Measurements from ENCODE around the gene BLTP2. TPM values are rescaled to one million over a fixed set of nuclear protein-coding genes. Genes with fewer than 3 reads are reported as not detected.

Gene BLTP2
- total and polyA plus RNA-seq, 2 experiments from 2014 or later, result 40.1 to 82.4 TPM

GRCh38 chr17:28682655-28683054, 37.7 kb upstream of the BLTP2 start:
- no peaks in the 10 kb centered on the region for H3K27me3 ChIP-seq
- no peak overlapping the region for H3K4me2 ChIP-seq
- H4K20me1 ChIP-seq (ENCODE audit: insufficient read depth, poor library complexity, severe bottlenecking), result no peaks in the 10 kb centered on the region
- no peaks in the 10 kb centered on the region for H3K9me2 ChIP-seq (replicated peaks; ENCODE audit: insufficient read depth)
- no peak overlapping the region for H3K4me3 ChIP-seq
- peaks cover 5% of the 10 kb centered on the region for H3K36me3 ChIP-seq (replicated peaks; ENCODE audit: insufficient read depth, low read depth)
- no peak overlapping the region for H3K27ac ChIP-seq
- no peak for TF ChIP-seq EZH2 (IDR thresholded peaks at IDR 0.05; ENCODE audit: borderline replicate concordance)
- TF ChIP-seq, protein P1, sequence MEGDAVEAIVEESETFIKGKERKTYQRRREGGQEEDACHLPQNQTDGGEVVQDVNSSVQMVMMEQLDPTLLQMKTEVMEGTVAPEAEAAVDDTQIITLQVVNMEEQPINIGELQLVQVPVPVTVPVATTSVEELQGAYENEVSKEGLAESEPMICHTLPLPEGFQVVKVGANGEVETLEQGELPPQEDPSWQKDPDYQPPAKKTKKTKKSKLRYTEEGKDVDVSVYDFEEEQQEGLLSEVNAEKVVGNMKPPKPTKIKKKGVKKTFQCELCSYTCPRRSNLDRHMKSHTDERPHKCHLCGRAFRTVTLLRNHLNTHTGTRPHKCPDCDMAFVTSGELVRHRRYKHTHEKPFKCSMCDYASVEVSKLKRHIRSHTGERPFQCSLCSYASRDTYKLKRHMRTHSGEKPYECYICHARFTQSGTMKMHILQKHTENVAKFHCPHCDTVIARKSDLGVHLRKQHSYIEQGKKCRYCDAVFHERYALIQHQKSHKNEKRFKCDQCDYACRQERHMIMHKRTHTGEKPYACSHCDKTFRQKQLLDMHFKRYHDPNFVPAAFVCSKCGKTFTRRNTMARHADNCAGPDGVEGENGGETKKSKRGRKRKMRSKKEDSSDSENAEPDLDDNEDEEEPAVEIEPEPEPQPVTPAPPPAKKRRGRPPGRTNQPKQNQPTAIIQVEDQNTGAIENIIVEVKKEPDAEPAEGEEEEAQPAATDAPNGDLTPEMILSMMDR (IDR thresholded peaks at IDR 0.05; ENCODE audit: poor library complexity), result no peak
- TF ChIP-seq EZH2phosphoT487 (IDR thresholded peaks at IDR 0.05; ENCODE audit: low read depth, severe bottlenecking, unreplicated experiment), result no peak
- H3K79me2 ChIP-seq, result no peaks in the 10 kb centered on the region
- DNase-seq (ENCODE audit: low spot score), result no peak
- no peaks in the 10 kb centered on the region for H3K4me1 ChIP-seq (ENCODE audit: insufficient read depth)
- H2AFZ ChIP-seq, result no peak overlapping the region
- 98% methylated on average over 11 of the region's 11 CpGs for whole genome bisulfite sequencing (ENCODE audit: low lambda C conversion rate, missing lambda C conversion rate)
- H3K9me3 ChIP-seq (ENCODE audit: low read depth), result no peaks in the 10 kb centered on the region

DNA sequence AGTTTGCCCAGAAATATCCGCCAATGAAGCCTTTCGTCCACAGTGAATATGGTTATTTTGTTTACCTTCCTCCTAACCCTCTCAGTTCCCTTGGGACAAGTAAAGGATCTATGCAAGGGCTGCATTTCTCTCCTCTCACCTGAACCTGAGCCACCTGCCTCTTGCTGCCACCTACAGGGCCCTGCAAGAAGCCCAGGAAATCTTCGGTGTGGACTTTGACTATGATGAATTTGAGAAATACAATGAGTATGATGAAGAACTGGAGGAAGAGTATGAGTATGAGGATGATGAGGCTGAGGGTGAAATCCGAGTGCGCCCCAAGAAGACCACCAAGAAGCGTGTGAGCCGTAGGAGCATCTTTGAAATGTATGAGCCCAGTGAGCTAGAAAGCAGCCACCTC, 31.0 kb upstream of the BLTP2 start:
- Histone ChIP-seq H3K79me2 (peaks cover 22% of the 10 kb centered on the region), H3K9me2 (replicated peaks; ENCODE audit: insufficient read depth) (no peaks in the 10 kb centered on the region), H3K9me3 (ENCODE audit: low read depth) (no peaks in the 10 kb centered on the region), H3K36me3 (replicated peaks; ENCODE audit: insufficient read depth, low read depth) (peaks cover 6% of the 10 kb centered on the region), H3K27ac (no peak overlapping the region), H4K20me1 (ENCODE audit: insufficient read depth, poor library complexity, severe bottlenecking) (peaks cover 7% of the 10 kb centered on the region), H2AFZ (no peak overlapping the region), H3K4me2 (no peak overlapping the region), H3K27me3 (no peaks in the 10 kb centered on the region), H3K4me3 (no peak overlapping the region), H3K4me1 (ENCODE audit: insufficient read depth) (no peaks in the 10 kb centered on the region)
- 89% methylated on average over 7 of the region's 7 CpGs for WGBS (ENCODE audit: low lambda C conversion rate, missing lambda C conversion rate)
- DNase-seq (ENCODE audit: low spot score), result peak; percentile 33
- no peak for TF ChIP-seq EZH2 (IDR thresholded peaks at IDR 0.05; ENCODE audit: borderline replicate concordance)
- TF ChIP-seq, protein P1 (IDR thresholded peaks at IDR 0.05; ENCODE audit: poor library complexity), result peak; percentile 47

- Histone ChIP-seq H3K79me2 (peaks cover 26% of the 10 kb centered on the region), H3K9me2 (replicated peaks; ENCODE audit: insufficient read depth) (no peaks in the 10 kb centered on the region), H2AFZ (no peak overlapping the region), H3K9me3 (ENCODE audit: low read depth) (no peaks in the 10 kb centered on the region), H3K27ac (no peak overlapping the region), H3K4me1 (ENCODE audit: insufficient read depth) (no peaks in the 10 kb centered on the region), H3K4me2 (no peak overlapping the region), H3K27me3 (no peaks in the 10 kb centered on the region), H4K20me1 (ENCODE audit: insufficient read depth, poor library complexity, severe bottlenecking) (peaks cover 9% of the 10 kb centered on the region), H3K36me3 (replicated peaks; ENCODE audit: insufficient read depth, low read depth) (peaks cover 6% of the 10 kb centered on the region), H3K4me3 (no peak overlapping the region)
- WGBS (ENCODE audit: low lambda C conversion rate, missing lambda C conversion rate), result 98% methylated on average over 3 of the region's 3 CpGs
- TF ChIP-seq, protein P1 (IDR thresholded peaks at IDR 0.05; ENCODE audit: poor library complexity), result no peak
- TF ChIP-seq EZH2phosphoT487 (IDR thresholded peaks at IDR 0.05; ENCODE audit: low read depth, severe bottlenecking, unreplicated experiment) (no peak), EZH2 (IDR thresholded peaks at IDR 0.05; ENCODE audit: borderline replicate concordance) (no peak)
- no peak for DNase-seq (ENCODE audit: low spot score)
Measured at GRCh38 chr17:28675490-28675889, 30.5 kb upstream of the BLTP2 start.

DNA sequence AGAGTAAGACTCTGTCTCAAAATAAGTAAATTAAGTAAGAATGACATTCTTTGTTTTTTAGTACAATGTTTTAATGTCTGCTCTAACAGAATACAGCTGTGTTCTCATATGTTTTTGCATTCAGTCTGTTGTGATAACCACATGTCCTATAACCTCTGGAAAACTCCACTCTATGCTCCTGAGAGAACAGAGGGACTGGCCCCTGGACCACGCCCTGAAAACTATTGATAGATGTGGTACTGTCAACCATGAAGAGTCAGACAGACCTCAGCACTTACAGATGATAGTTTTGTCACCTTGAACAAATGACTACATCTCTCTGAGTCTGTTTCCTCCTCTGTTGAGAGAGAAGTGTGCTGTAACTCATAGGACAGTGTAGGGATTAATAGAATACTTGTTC, 25.0 kb upstream of the BLTP2 start:
- no peak for DNase-seq (ENCODE audit: low spot score)
- H3K4me2 ChIP-seq, result no peak overlapping the region
- WGBS (ENCODE audit: low lambda C conversion rate, missing lambda C conversion rate), result 90% methylated on average over 1 of the region's 1 CpG
- no peak overlapping the region for H3K4me3 ChIP-seq
- H4K20me1 ChIP-seq (ENCODE audit: insufficient read depth, poor library complexity, severe bottlenecking), result peaks cover 53% of the 10 kb centered on the region
- H3K36me3 ChIP-seq (replicated peaks; ENCODE audit: insufficient read depth, low read depth), result no peaks in the 10 kb centered on the region
- H3K4me1 ChIP-seq (ENCODE audit: insufficient read depth), result no peaks in the 10 kb centered on the region
- TF ChIP-seq EZH2 (IDR thresholded peaks at IDR 0.05; ENCODE audit: borderline replicate concordance) (no peak), EZH2phosphoT487 (IDR thresholded peaks at IDR 0.05; ENCODE audit: low read depth, severe bottlenecking, unreplicated experiment) (no peak)
- TF ChIP-seq, protein P1 (IDR thresholded peaks at IDR 0.05; ENCODE audit: poor library complexity), result no peak
- H3K79me2 ChIP-seq, result peaks cover 81% of the 10 kb centered on the region
- H2AFZ ChIP-seq, result no peak overlapping the region
- H3K27me3 ChIP-seq, result no peaks in the 10 kb centered on the region
- H3K9me2 ChIP-seq (replicated peaks; ENCODE audit: insufficient read depth), result no peaks in the 10 kb centered on the region
- no peaks in the 10 kb centered on the region for H3K9me3 ChIP-seq (ENCODE audit: low read depth)
- no peak overlapping the region for H3K27ac ChIP-seq
